ENCODE data around the gene RPGRIP1L.

Gene RPGRIP1L

DNA sequence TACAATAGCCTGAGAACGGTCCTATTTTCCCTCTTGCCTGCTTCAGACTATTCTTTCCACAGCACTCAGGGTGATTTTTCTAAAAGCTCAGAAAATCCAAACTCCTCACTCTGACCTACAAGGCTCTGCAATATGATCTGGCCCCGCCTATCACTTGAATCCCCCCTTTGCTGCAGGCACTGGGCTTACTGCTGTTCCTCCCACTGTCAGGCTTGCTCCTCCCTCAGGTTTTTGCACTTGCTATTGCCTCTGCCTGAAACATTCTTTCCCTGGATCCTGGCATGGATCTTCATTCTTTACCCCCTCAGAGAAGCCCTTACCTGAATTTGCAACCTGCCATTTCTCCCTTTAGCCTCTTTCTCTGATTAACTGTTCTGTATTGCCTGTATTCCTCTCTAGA lies 52.3 kb downstream of the RPGRIP1L start:
- DNase-seq (ENCODE audit: low read depth) = no peak

- no peak for DNase-seq (ENCODE audit: low read depth)
These were observed 57.2 kb downstream of the RPGRIP1L start for GRCh38 chr16:53646506-53646905.

- no peak for DNase-seq (ENCODE audit: low read depth)
These were observed 60.2 kb downstream of the RPGRIP1L start for GRCh38 chr16:53643474-53643873.

DNA sequence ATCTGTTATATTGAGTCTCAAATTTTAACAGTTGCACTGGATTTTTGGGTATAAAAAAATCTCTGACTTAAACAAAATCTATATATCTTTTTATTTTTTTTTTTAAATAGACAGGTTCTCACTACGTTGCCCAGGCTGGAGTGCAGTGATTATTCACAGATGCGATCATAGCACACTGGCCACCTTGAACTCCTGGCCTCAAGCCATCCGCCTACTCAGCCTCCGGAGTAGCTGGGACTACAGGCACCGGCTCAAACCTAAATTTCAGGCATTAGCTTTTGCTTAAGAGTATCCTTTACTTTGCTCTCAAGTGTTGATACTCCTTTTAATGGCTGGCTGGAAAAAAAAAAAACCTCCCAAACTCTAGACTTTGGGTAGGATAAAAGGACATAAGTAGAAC lies 61.6 kb downstream of the RPGRIP1L start:
- DNase-seq (ENCODE audit: low read depth) = no peak

GRCh38 chr16:53636978-53637377 lies 66.7 kb downstream of the RPGRIP1L start:
- no peak for DNase-seq (ENCODE audit: low read depth)

DNA sequence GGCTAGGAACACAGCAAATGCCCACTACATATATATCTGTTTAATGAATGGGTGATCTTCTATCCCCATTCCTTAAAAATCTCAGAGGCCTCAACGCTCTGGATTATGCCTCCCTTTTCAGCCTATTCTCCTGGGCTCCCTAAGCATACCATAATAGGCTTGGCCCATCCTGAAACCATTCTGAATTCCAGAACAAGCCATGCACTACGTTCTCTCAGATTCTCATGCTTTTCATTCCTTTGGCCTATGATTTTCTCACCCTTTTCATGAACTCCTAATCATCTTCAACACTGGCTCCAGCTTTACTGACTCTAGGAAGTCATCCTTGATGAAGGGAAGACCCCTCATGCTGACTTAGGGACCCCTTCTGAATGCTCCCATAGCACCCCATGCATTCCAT lies 71.1 kb downstream of the RPGRIP1L start:
- no peak for DNase-seq (ENCODE audit: low read depth)

DNA sequence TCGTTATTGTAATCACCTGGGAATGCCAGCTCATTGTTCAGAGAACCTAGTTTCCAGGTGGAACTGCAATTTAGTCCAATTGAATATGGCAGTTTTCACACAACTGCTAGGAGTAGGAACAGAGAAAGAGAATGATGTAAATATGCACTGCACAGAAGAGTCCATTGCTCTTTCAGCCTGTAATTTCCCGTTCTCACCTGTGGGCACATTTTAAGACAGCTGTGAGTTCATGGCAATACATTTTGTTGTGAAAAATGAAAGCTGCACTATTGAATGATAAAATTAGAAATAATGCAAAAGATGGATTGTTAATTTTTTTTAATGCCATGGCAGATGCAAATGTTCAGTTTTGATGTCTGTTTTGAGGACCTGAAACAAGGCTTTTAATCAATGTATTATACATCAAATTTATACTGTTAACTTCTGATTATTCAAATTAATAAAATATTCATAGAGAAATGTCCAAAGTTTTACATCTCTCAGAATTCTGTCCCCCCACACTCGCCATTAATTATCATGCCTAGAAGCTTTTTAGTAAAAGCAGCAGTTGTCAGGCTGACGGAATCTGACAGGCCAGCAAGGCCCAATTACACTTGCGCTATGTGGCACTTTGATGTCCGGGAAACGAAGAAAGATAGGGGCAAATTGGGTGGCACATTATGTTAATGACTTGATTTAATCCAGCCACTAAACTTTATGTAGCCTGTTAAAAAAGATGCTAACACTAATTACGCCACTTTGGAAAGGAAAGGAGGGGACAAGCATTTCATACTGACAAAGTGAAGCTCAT lies 72.2 kb downstream of the RPGRIP1L start:
- DNase-seq (ENCODE audit: low read depth) = no peak

- DNase-seq (ENCODE audit: low read depth) = no peak
These were observed 73.9 kb downstream of the RPGRIP1L start for GRCh38 chr16:53629607-53630312.

DNA sequence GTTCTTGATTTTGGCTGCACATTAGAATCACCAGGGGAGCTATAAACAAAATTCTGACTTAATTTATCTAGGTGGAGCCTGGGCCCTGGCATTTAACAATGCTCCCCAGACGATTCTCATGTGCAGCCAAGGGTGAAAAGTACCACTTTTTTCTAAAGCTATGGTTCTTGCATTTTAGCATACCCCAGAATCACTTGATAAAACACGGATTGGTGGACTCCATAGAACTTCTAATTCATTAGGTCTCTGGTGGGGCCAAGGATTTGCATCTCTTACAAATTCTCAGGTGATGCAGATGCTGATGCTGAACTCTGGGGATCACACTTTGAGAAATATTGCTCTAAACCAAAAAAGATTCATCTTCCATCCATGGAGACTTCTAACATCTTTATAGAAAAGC lies 74.5 kb downstream of the RPGRIP1L start:
- DNase-seq (ENCODE audit: low read depth) = no peak

DNA sequence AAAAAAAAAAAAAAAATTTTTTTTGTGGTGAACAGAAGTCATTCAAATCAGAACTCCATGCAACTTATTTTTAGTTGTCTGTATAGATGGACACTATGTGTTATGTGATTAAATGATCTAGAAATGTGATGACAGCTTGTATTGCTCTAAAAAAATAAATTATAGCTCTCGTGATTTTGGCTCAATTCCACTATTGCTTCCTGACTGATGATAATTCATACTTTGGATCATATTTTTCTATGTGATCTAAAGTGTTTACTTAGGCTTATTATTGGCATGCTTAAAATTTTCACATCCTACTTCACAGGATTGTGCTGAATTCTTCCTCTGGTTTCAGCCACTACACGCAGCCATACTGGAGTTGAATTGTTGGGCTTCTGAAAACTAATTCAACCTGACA lies 76.8 kb downstream of the RPGRIP1L start:
- no peak for DNase-seq (ENCODE audit: low read depth)

DNA sequence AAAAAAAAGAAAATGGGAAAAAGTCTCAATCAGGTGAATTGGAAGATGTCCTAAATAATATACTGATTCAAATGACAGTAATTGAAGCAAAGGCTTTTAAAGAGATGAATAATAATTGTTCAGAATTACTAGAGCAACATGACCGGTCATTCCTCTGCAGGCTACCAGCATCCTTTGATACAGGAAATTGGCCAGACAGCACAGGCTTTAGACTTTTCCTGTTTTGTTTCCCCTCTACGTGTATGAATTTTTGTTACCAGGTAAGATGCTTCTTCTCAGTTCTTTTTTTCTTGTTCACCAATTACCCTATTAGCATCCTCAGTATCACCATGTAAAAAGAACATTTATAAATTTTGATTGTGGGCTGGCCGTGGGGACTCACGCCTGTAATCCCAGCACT lies 77.5 kb downstream of the RPGRIP1L start:
- DNase-seq (ENCODE audit: low read depth) = no peak

DNA sequence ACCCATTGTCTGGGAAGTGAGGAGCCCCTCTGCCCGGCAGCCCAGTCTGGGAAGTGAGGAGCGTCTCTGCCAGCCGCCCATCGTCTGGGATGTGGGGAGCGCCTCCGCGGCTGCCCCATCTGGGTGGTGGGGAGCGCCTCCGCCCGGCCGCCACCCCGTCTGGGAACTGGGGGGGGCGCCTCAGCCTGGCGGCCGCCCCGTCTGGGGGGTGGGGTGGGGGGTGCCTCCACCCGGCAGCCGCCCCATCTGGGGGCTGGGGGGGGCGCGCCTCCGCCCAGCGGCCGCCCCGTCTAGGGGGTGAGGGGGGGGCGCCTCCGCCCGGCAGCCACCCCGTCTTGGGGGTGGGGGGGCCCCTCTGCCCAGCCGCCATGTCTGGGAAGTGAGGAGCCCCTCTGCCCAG lies 78.4 kb downstream of the RPGRIP1L start:
- no peak for DNase-seq (ENCODE audit: low read depth)

DNA sequence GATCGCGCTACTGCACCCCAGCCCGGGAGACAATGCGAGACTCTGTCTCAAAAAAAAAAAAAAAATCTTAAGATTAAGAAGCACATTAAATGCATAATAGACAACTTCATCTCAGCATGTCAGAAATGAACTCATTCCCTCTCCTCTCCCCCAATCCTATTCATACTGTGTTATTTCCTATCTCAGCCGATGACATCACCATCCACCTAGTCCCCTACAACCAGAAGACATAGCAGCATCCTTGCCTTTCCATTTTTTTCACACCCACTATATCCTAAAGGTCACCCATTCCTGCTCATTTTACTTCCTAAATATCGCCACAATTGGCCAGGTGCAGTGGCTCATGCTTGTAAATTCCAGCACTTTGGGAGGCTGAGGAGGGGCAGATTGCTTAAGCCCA lies 81.3 kb downstream of the RPGRIP1L start:
- DNase-seq (ENCODE audit: low read depth) = no peak

GRCh38 chr16:53620476-53620875 lies 83.2 kb downstream of the RPGRIP1L start:
- DNase-seq (ENCODE audit: low read depth) = no peak

DNA sequence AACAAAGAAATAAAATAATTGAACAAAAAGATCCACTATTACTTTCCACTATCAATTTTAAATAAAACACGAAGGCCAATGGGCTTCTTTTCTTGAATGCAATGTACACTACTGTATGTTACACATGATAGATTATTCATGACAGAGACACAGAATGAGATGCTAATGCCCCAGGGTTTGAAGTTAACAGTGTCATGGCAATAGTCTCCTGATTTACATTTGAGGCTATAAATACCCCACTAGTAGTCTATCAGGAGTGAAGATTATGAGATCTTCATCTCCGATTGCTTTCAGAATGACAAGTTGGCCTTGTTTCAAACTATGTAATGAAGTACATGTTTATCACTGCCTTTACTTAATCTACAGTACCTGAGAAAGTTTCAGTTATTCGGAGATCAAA lies 84.4 kb downstream of the RPGRIP1L start:
- DNase-seq (ENCODE audit: low read depth) = no peak

- DNase-seq (ENCODE audit: low read depth) = peak; percentile 16
These were observed 89.3 kb downstream of the RPGRIP1L start for GRCh38 chr16:53614346-53614745.

DNA sequence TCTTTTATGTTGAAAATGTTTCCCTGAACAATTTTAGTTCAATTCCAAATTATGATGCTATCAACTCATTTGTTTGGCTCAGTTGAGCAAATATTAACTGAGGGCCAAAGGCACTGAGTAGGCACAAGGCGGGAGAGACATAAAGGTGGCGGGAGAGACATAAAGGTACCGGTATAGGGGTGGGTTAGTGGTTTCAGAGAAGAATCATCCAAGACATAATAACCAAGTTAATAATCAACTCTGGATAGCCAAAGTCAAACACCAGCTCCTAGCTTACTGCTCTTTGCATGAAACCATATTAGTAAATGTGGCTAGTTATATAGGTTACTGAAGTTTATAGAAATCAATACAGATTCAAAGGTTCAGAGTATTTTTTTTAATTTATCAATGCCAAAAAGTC lies 91.7 kb downstream of the RPGRIP1L start:
- no peak for DNase-seq (ENCODE audit: low read depth)

GRCh38 chr16:53611179-53611696 lies 92.4 kb downstream of the RPGRIP1L start:
- no peak for DNase-seq (ENCODE audit: low read depth)

DNA sequence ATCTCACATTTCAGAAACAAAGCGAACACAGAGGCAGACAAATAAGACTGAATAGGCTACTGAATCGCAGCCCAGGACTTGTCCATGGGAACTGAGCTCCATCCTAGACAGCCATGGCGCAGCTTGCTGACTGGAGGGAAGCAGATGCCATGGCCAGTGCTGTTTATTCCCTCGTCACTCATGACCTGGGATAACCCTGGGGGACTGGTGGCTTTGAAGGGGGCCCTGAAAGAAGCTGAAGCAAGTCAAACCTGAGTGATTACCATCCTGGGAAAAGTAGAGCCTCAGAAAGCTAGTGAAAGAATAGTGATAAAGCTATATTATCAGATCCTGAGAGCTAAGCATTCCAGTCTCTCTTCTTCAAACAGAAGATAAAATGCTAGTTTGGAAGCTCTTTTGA lies 94.1 kb downstream of the RPGRIP1L start:
- no peak for DNase-seq (ENCODE audit: low read depth)

DNA sequence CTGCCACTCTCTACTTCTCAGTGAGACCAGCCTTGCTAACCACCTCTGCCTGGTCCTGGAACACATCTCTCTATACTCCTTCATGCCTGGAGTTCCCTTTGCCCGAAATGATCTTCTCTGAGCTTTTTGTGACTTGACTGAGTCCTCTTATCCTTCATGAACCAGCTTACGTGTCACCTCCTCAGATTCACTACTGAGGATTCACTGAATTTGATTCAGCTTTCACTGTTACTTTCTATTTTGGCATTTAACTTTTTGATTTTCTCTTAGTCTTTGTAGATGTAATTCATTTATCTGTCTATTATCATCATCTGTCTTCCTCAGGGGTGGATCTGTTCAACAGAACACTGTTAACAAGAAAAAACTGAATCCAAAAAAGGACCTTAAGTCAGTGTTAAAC lies 95.6 kb downstream of the RPGRIP1L start:
- no peak for DNase-seq (ENCODE audit: low read depth)

- no peak for DNase-seq (ENCODE audit: low read depth)
These were observed 97.7 kb downstream of the RPGRIP1L start for GRCh38 chr16:53605831-53606400.

- no peak for DNase-seq (ENCODE audit: low read depth)
These were observed 98.3 kb downstream of the RPGRIP1L start for GRCh38 chr16:53605356-53605755.

DNA sequence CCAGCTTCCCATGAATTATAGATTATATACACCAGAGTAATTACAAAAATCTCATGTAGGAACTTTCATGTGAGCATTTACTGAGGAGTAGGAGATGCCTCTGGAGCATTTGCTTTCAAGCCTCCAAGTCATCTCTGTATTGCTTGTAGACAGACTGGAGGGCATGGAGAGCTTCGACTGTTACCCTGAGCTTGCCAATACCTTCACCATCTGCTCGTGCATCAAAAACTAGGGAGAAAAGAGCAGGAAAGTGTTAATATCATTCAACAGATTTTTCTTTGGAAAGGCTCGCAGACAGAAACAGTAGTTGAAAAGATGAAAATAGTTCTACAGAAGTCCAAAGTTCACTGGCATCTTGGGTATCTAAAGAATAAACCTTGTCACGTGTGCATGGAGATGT lies 101.7 kb downstream of the RPGRIP1L start:
- no peak for DNase-seq (ENCODE audit: low read depth)

Data from stromal cell of bone marrow (primary cell).